Nephron progenitor cell (in vitro differentiated cells): ENCODE measurements around the gene PFN3.

Source experiments
- DNase-seq: peaks from one replicate; pipeline ENCODE4 v3.0.0; 2021
- H3K27ac Mint-ChIP-seq: 2 replicates; pipeline ENCODE4 v1.8.0; 2021; ENCODE audit warnings: mild to moderate bottlenecking, moderate library complexity, mixed read lengths
- H3K27me3 Mint-ChIP-seq: 2 replicates; pipeline ENCODE4 v1.8.0; 2021; ENCODE audit warnings: mild to moderate bottlenecking, low read depth, mixed read lengths; ENCODE audit not compliant: poor library complexity
- H3K36me3 Mint-ChIP-seq: 2 replicates; pipeline ENCODE4 v1.8.0; 2021; ENCODE audit warnings: low read depth, mixed read lengths
- H3K4me1 Mint-ChIP-seq: 2 replicates; pipeline ENCODE4 v1.8.0; 2021; ENCODE audit warnings: mixed read lengths
- H3K4me3 Mint-ChIP-seq: 2 replicates; pipeline ENCODE4 v1.8.0; 2021; ENCODE audit warnings: mild to moderate bottlenecking, moderate library complexity, mixed read lengths
- H3K9me3 Mint-ChIP-seq: 2 replicates; pipeline ENCODE4 v1.8.0; 2021; ENCODE audit warnings: mild to moderate bottlenecking, moderate library complexity, mixed read lengths
- CTCF ChIP-seq: fragments of 200-600 bp; sonication (generic); IDR thresholded peaks from 2 replicates; pipeline ENCODE4 v1.5.0; 2021; ENCODE audit warnings: antibody characterized with exemption

Gene PFN3

GRCh38 chr5:177430140-177430951, 29.9 kb upstream of the PFN3 start:
- TF ChIP-seq CTCF, result no peak
- H3K9me3 Mint-ChIP-seq, result no peaks in the 10 kb centered on the region

GRCh38 chr5:177429248-177430040, 29.0 kb upstream of the PFN3 start:
- Mint-ChIP-seq H3K9me3 (no peaks in the 10 kb centered on the region), H3K36me3 (peaks cover 4% of the 10 kb centered on the region), H3K27ac (peak overlapping the region; percentile 72), H3K4me3 (peak overlapping the region; percentile 61), H3K27me3 (no peaks in the 10 kb centered on the region), H3K4me1 (peaks cover 51% of the 10 kb centered on the region)
- DNase-seq, result no peak
- TF ChIP-seq CTCF, result no peak

More at GRCh38 chr5:177430140-177430951, 29.9 kb upstream of the PFN3 start:
- Mint-ChIP-seq H3K27me3 (no peaks in the 10 kb centered on the region), H3K27ac (peak overlapping the region; percentile 43), H3K4me3 (no peak overlapping the region), H3K36me3 (peaks cover 4% of the 10 kb centered on the region), H3K4me1 (peaks cover 43% of the 10 kb centered on the region)
- no peak for DNase-seq

GRCh38 chr5:177428574-177429217, 28.2 kb upstream of the PFN3 start:
- no peak for TF ChIP-seq CTCF
- Mint-ChIP-seq H3K27ac (peak overlapping the region; percentile 55), H3K4me3 (peak overlapping the region; percentile 61), H3K27me3 (no peaks in the 10 kb centered on the region), H3K36me3 (peaks cover 4% of the 10 kb centered on the region), H3K4me1 (peaks cover 57% of the 10 kb centered on the region), H3K9me3 (no peaks in the 10 kb centered on the region)
- DNase-seq, result no peak

GRCh38 chr5:177427919-177428573, 27.6 kb upstream of the PFN3 start:
- Mint-ChIP-seq H3K9me3 (no peaks in the 10 kb centered on the region), H3K36me3 (no peaks in the 10 kb centered on the region), H3K27ac (no peak overlapping the region), H3K27me3 (no peaks in the 10 kb centered on the region), H3K4me1 (peaks cover 57% of the 10 kb centered on the region), H3K4me3 (peak overlapping the region; percentile 88)
- TF ChIP-seq CTCF, result no peak
- DNase-seq, result no peak

- Mint-ChIP-seq H3K27ac (peak overlapping the region; percentile 19), H3K4me3 (peak overlapping the region; percentile 88), H3K36me3 (no peaks in the 10 kb centered on the region), H3K9me3 (no peaks in the 10 kb centered on the region), H3K27me3 (no peaks in the 10 kb centered on the region), H3K4me1 (peaks cover 57% of the 10 kb centered on the region)
- DNase-seq, result no peak
- TF ChIP-seq CTCF, result no peak
These were observed 26.9 kb upstream of the PFN3 start for GRCh38 chr5:177427211-177427822.
